Endodermal cell (in vitro differentiated cells): ENCODE measurements around the gene HOXA11. TPM values are rescaled to one million over a fixed set of nuclear protein-coding genes. Genes with fewer than 3 reads are reported as not detected.
A peak's percentile ranks its signal among the peaks of the same experiment; 100 is the strongest.

Experiments
- DNase-seq: peaks from one replicate; pipeline ENCODE4 v3.0.0-alpha.2; 2017
- H3K27ac ChIP-seq: 2 replicates; pipeline ENCODE4 v1.5.1; 2013; ENCODE audit warnings: mild to moderate bottlenecking, low read depth, low read length, moderate library complexity
- H3K27me3 ChIP-seq: 2 replicates; pipeline ENCODE4 v1.6.1; 2013; ENCODE audit warnings: mild to moderate bottlenecking, low read length, moderate library complexity; ENCODE audit not compliant: insufficient read depth, control insufficient read depth, poor library complexity, severe bottlenecking
- H3K36me3 ChIP-seq: 2 replicates; pipeline ENCODE4 v1.7.0; 2013; ENCODE audit warnings: mild to moderate bottlenecking, low read length, moderate library complexity; ENCODE audit not compliant: control insufficient read depth, insufficient read depth
- H3K4me1 ChIP-seq: one replicate; pipeline ENCODE4 v1.7.0; 2013; ENCODE audit warnings: low read length; ENCODE audit not compliant: control insufficient read depth, insufficient read depth
- H3K4me3 ChIP-seq: 2 replicates; pipeline ENCODE4 v1.5.1; 2013; ENCODE audit warnings: mild to moderate bottlenecking, low read length, moderate library complexity
- H3K9ac ChIP-seq: 2 replicates; pipeline ENCODE4 v1.6.1; 2013; ENCODE audit warnings: mild to moderate bottlenecking, low read length, moderate library complexity; ENCODE audit not compliant: poor library complexity, severe bottlenecking; ENCODE audit errors: extremely low read depth
- H3K9me3 ChIP-seq: 2 replicates; pipeline ENCODE4 v1.6.1; 2013; ENCODE audit warnings: mild to moderate bottlenecking, low read length, moderate library complexity; ENCODE audit not compliant: control insufficient read depth
- H3K27ac Mint-ChIP-seq: 2 replicates; pipeline ENCODE4 v1.8.0; 2020; ENCODE audit warnings: mixed read lengths
- H3K27me3 Mint-ChIP-seq: 2 replicates; pipeline ENCODE4 v1.8.0; 2021; ENCODE audit warnings: mild to moderate bottlenecking, mixed read lengths; ENCODE audit not compliant: insufficient read depth
- H3K36me3 Mint-ChIP-seq: 2 replicates; pipeline ENCODE4 v1.8.0; 2020; ENCODE audit warnings: low read depth, mixed read lengths
- H3K4me1 Mint-ChIP-seq: 2 replicates; pipeline ENCODE4 v1.8.0; 2020; ENCODE audit warnings: mixed read lengths
- H3K4me3 Mint-ChIP-seq: 2 replicates; pipeline ENCODE4 v1.8.0; 2020; ENCODE audit warnings: mild to moderate bottlenecking, moderate library complexity, mixed read lengths
- H3K9me3 Mint-ChIP-seq: 2 replicates; pipeline ENCODE4 v1.8.0; 2020; ENCODE audit warnings: mild to moderate bottlenecking, mixed read lengths
- WGBS, 2 experiments: methylation state at CpG; one replicate each; pipeline versions ENCODE4 v1.1.5 to v1.1.7; 2013; ENCODE audit warnings: missing lambda C conversion rate in 2 of 2, mixed read lengths in 1 of 2; ENCODE audit not compliant: insufficient coverage in 1 of 2, insufficient read length in 1 of 2; 5-methylcytosine and 5-hydroxymethylcytosine counted together
- total RNA-seq, 2 donors: library from RNA; stranded (reverse); fragmentation: NEBNext Ultra II Directional in 1 of 2; extraction: Animal tissue kit (Norgen Biotek cat#: 25700) in 1 of 2; gene quantifications; 2 replicates in 1 of 2; 3 replicates in 1 of 2; pipeline ENCODE4 v1.2.1, GENCODE V29; 2021
- TF ChIP-seq, protein P1 (sequence below): fragments of 200-600 bp; sonication (generic); conservative IDR thresholded peaks from 2 replicates; pipeline ENCODE4 v1.5.0; 2021; ENCODE audit warnings: antibody characterized with exemption, mild to moderate bottlenecking

HOXA11 gene
- total RNA-seq, 2 donors from 2014 or later: not detected

DNA sequence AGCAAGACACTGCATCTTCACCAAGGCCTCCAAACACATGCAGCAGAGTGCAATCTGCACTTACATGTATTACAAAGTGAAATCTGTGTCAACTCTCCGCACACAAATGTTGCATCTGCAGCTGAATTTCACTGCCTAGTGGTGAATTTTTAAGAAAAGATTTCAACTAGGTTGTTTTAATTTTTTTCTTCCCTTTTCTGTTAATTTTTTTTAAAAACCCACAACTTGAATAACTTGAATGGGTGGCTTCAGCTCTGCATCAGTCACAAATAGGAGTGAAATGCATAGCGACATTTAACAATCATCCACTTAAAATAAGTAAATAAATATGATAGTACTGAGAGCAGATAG lies 8.9 kb upstream of the HOXA11 start:
- no peak overlapping the region for H3K4me3 Mint-ChIP-seq
- H3K27ac Mint-ChIP-seq: no peak overlapping the region
- H3K9me3 ChIP-seq: no peaks in the 10 kb centered on the region
- H3K36me3 Mint-ChIP-seq: no peaks in the 10 kb centered on the region
- no peaks in the 10 kb centered on the region for H3K4me1 ChIP-seq
- H3K9me3 Mint-ChIP-seq: no peaks in the 10 kb centered on the region
- 13% methylated on average over 1 of the region's 2 CpGs; no CpG with 5 or more reads in 1 of the 2 experiments for WGBS, 2 experiments
- TF ChIP-seq, protein P1, sequence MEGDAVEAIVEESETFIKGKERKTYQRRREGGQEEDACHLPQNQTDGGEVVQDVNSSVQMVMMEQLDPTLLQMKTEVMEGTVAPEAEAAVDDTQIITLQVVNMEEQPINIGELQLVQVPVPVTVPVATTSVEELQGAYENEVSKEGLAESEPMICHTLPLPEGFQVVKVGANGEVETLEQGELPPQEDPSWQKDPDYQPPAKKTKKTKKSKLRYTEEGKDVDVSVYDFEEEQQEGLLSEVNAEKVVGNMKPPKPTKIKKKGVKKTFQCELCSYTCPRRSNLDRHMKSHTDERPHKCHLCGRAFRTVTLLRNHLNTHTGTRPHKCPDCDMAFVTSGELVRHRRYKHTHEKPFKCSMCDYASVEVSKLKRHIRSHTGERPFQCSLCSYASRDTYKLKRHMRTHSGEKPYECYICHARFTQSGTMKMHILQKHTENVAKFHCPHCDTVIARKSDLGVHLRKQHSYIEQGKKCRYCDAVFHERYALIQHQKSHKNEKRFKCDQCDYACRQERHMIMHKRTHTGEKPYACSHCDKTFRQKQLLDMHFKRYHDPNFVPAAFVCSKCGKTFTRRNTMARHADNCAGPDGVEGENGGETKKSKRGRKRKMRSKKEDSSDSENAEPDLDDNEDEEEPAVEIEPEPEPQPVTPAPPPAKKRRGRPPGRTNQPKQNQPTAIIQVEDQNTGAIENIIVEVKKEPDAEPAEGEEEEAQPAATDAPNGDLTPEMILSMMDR: no peak
- H3K9ac ChIP-seq: no peak overlapping the region
- peaks cover 99% of the 10 kb centered on the region for H3K27me3 Mint-ChIP-seq
- no peaks in the 10 kb centered on the region for H3K36me3 ChIP-seq
- no peak overlapping the region for H3K27ac ChIP-seq
- peaks cover under 1% of the 10 kb centered on the region for H3K4me1 Mint-ChIP-seq
- no peak for DNase-seq
- H3K27me3 ChIP-seq: peaks cover 100% of the 10 kb centered on the region
- no peak overlapping the region for H3K4me3 ChIP-seq

DNA sequence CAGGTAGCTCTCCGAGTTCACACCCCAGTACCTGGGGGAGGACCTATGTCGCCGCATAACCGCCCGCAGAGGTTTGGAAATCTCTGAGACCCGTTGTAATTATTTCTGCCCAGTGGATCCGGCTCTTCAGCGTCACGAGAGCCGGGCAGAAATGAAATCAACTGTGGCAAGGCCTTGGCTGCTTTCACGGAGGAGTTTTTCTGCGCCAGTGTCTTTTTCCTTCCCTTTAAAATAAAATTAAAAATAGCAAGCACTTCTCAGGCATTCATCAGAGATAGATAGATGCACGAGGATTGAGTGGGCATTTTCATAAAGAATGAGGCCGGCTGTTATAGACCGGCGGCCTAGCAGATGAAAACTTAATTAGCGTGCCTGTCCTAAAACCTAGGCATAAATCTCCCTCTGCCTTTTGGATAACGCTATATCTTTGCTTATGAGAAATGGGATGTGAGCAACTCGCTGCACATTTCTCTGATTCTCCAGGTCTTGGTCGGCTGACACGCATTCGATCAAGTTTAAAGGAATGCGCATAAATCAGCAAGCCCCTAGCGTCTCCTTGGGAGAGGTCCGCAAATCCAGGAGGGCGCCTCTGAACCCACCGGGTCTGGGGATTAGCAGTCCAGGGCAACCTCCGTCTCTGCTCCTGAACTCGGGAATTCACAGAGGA lies 8.4 kb upstream of the HOXA11 start:
- Mint-ChIP-seq H3K9me3 (no peaks in the 10 kb centered on the region), H3K4me1 (peaks cover 6% of the 10 kb centered on the region), H3K4me3 (no peak overlapping the region), H3K36me3 (no peaks in the 10 kb centered on the region), H3K27ac (no peak overlapping the region), H3K27me3 (peaks cover 99% of the 10 kb centered on the region)
- Histone ChIP-seq H3K27ac (no peak overlapping the region), H3K36me3 (no peaks in the 10 kb centered on the region), H3K4me3 (no peak overlapping the region), H3K9ac (no peak overlapping the region), H3K9me3 (no peaks in the 10 kb centered on the region), H3K27me3 (peaks cover 100% of the 10 kb centered on the region), H3K4me1 (peaks cover 3% of the 10 kb centered on the region)
- TF ChIP-seq, protein P1: no peak
- DNase-seq: peak; percentile 64
- WGBS, 2 experiments: 10% methylated on average over 18 to 29 of the region's 29 CpGs

DNA sequence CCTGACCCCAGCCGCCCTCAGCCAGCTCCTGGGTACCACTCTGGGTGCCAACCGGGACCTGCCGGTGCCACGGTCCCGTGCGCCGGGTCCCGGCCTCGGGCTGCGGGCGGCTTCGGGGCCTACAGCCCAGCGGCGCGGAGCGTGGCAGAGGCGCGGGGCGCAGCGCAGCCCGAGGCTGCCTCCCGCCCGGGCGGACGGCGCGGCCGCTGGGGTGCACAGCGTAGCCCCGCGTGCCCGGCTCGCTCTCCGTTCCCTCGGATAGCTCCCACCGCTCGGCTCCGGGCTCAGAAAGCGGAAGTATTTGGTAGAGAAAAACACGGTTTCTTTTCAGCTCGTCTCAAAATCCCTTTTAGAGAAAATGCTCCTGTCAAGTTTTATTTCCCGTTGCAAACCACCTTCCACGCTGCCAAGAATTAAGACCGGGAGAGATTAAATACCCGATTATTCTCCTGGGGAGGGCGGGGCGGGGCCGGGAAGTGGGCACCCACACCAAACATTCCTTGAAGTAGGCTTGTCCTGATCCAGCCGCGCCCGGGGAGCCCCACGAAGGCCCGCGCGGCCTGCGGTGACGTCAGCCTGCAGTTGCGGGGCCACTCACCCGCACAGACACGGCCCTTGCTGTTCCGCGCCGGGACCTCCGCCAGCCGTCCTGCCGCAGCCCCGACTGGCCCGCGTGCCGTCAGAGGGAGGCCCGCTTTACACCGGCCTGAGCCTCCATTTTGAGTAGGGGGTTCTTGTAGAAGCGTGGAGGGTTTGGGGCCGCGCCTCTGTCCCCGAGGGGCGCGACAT lies 7.7 kb upstream of the HOXA11 start:
- Mint-ChIP-seq H3K27me3 (peaks cover 99% of the 10 kb centered on the region), H3K4me1 (peaks cover 10% of the 10 kb centered on the region), H3K4me3 (peak overlapping the region; percentile 45), H3K36me3 (no peaks in the 10 kb centered on the region), H3K9me3 (no peaks in the 10 kb centered on the region), H3K27ac (no peak overlapping the region)
- no peak overlapping the region for H3K9ac ChIP-seq
- WGBS, 2 experiments: 4% methylated on average over 24 to 78 of the region's 78 CpGs
- H3K4me3 ChIP-seq: no peak overlapping the region
- H3K36me3 ChIP-seq: no peaks in the 10 kb centered on the region
- no peaks in the 10 kb centered on the region for H3K9me3 ChIP-seq
- TF ChIP-seq, protein P1: no peak
- H3K27me3 ChIP-seq: peaks cover 100% of the 10 kb centered on the region
- peaks cover 6% of the 10 kb centered on the region for H3K4me1 ChIP-seq
- peak; percentile 61 for DNase-seq
- H3K27ac ChIP-seq: no peak overlapping the region
